Measurements from ENCODE around the gene CFAP43. TPM values are rescaled to one million over a fixed set of nuclear protein-coding genes. Genes with fewer than 3 reads are reported as not detected.

The CFAP43 gene
- 39.1 TPM for polyA plus RNA-seq (ENCODE audit: insufficient read length)
- long read RNA-seq, donor 1 = 0 reads
- long read RNA-seq, donor 2, partial matches to known transcripts = 0 of 1 reads
- long read RNA-seq, donor 2, other reads (novel, unspliced or antisense) = 0 of 1 reads
- long read RNA-seq, donor 3 = 0 reads
- long read RNA-seq, donor 4, partial matches to known transcripts = 79 of 102 reads
- long read RNA-seq, donor 4, other reads (novel, unspliced or antisense) = 23 of 102 reads
- long read RNA-seq, donor 5, partial matches to known transcripts = 0 of 1 reads
- long read RNA-seq, donor 5, other reads (novel, unspliced or antisense) = 0 of 1 reads
- long read RNA-seq, donor 6 = 0 reads
- long read RNA-seq, donor 7 = 0 reads
- long read RNA-seq, donor 8 = 0 reads

DNA sequence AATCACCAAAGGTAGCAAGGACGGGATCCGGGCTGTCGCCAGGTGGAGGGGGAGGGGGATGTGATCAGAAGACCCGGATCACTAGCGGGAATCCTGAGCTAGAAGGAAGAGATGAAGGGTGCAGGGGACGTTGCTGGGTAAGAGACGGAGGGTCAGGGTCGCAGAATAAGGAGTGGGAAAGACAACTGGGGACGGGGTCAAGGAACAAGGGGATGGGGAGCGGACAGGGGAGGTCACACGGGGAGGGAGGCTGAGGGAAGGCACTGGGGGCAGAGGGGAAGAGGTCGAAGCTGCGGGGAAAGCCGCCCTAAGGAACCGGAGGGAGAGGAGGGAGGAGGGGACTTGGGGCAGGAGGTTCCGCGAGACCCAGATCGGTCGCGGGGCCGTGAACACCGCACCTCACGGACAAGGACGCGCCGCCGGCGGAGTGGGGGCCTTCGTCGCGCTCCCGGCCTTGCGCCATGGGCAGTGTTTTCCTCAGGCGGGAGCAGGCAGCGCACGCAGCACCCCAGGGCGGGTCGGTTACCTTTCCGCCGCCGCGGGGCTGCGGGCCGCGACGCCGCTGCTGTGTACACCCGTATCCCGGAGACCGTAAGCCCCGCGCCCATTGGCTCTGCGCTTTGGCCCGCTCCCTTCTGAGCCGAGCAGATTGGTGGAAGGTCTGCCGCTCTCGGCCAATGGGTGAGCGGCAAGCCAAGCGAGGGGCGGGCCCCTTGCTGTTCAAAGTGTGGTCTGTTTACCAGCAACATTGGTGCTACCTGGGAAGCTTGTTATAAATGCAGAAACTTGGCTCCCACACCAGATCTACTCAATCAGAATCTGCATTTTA is at the start of gene CFAP43:
CFAP43 (minus strand) TSS at position 581 of the 829 bp plus-strand sequence; CDS start at position 463, 118 bp downstream.
- peak; percentile 95 for DNase-seq

GRCh38 chr10:104281694-104282093 is 49.5 kb upstream of the CFAP43 start:
- no peak for DNase-seq

- no peak for DNase-seq
Observed at GRCh38 chr10:104279550-104280259, 47.5 kb upstream of the CFAP43 start.

- DNase-seq = no peak
Observed at GRCh38 chr10:104277785-104278184, 45.6 kb upstream of the CFAP43 start.

GRCh38 chr10:104276192-104276591 is 44.0 kb upstream of the CFAP43 start:
- DNase-seq = no peak

GRCh38 chr10:104274762-104275721 is 42.9 kb upstream of the CFAP43 start:
- peak; percentile 51 for DNase-seq

DNA sequence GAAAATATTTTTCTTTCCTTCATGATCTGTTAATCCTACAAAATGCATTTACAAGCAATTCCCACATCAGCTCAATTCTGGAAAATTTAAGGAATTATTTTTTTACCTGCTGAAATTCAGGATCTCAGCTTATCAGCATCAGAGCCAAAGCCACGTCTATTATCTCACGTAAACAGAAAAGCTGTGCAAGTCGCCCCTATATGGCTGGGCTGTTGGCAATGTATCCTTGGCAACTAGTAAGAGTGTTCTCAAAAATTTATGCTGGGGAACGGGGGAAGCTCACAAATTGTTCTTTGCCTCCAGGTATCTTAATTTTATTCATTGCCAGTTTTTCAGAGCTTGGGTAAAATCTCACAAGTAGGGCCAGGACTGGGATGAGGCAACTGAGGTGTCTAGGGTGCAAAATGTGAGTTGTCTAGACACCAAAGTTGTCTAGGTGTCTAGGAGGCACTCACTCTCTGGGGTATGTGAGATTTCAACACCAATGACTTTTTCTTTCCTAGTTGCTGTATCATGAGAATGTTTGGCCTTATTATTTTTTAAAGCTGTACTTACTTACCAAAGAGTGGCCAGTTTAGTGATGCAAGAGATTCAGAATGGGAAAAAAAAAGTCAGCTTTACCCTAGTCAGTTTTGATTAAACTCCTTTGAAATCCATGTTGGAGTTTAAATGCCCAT is 41.9 kb upstream of the CFAP43 start:
- no peak for DNase-seq

GRCh38 chr10:104273286-104273685 is 41.1 kb upstream of the CFAP43 start:
- no peak for DNase-seq

DNA sequence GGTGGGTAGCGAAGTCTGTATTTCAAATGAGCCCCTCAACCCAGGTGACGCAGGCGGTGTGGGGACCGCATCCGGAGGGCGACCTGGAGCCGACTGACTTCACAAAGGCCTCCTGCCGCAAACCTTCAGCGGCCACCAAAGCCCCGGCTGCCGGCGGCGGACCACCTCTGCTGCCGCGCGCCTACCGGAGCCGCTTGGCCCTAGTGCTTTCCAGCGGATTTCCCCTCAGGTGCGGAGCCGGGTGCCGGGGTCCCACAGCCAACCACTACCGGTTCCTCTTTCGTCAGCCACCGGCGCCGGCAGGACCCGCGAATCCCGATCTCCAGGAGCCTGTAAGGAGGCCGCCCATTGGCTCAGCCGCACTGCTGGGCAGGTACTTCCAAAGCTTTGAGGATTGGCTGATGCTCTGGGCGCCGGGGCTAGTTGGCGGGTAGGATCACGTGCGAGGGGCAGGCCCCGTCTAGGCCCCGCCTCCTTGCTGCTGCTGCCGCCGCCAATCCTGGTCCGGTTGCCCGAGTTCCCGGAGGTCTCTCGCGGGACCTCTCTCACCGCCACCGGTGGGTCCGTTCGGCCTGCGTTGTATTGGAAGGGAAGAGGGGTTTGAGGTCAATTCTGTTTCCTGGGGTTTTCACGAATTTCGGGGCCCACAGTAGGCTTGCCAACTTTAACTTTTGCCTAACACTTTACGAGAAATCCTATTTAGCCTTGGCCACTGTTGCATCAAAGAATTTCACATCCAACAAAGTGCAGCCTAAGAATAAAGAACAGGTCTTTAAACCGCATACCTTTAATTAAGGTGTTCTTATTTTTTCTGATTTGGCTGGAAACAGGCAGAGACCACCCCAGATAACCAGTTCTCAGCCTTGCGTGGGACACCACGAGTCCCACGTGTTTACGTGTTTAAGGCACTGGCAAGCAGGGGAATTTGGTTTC is 36.8 kb upstream of the CFAP43 start, which contains the start of gene GSTO2:
GSTO2 (plus strand) TSS at position 472 of the 933 bp plus-strand sequence. CDS start 5,732 bp downstream, outside the sequence.
- peak; percentile 97 for DNase-seq

DNA sequence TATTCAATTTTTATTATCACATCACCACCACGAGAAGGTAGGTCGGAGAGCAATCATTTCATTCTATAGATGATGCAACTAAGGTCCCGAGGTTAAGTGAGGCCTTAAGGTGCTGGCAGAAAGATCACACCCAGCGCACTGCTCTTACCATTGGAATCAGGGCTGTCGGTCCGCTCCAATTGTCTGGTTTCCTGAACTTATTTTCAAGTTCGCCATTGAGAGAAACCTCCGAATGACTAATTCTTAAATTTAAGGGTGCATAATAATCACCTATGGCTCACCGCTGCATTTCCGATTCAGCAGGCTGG is 36.2 kb upstream of the CFAP43 start:
- no peak for DNase-seq

DNA sequence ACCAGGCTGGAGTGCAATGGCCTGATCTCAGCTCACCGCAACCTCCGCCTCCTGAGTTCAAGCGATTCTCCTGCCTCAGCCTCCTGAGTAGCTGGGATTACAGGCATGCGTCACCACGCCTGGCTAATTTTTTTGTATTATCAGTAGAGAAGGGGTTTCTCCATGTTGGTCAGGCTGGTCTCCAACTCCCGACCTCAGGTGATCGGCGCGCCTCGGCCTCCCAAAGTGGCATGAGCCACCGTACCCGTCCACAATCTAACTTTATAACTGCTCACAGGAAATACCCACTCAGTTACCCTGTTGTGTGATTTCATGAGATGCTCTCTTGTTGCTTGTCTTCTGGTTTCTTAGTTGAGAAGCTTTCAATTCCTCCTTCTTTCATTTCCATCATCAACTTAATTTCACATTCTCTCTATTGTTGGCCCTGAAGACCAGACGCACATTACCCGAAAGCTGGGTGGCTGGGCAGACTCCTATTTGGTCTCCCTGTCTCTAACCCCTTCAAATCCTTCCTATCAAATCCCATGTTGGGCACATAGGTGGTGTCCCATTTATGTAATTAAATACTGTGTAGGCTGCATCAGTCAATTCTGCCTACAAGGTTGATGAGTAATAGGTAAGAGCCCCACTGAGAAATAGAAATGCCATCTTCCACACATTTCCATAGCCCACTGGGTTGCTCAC is 35.7 kb upstream of the CFAP43 start:
- DNase-seq = no peak

DNA sequence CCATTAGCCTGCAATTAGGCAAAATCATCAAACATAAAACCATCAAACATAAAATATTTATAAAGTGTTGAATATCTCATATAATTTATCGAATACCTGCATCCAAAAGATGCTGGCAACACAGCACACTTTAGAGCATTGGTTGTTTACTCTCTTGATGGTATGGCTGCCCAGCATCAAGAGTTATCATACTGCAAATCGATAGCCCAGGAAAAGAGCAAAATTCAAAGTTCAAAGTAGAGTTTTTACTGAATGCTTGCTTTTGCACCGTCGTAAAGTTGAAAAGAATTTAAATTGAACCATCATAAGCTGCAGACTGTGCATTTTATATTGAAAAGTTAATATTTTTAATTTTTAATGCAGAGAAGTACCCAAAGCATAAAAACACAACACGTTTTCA is 32.6 kb upstream of the CFAP43 start:
- DNase-seq = no peak

GRCh38 chr10:104262055-104262454 is 29.9 kb upstream of the CFAP43 start:
- DNase-seq = no peak

- DNase-seq = no peak
Observed at GRCh38 chr10:104260775-104261115, 28.6 kb upstream of the CFAP43 start.

DNA sequence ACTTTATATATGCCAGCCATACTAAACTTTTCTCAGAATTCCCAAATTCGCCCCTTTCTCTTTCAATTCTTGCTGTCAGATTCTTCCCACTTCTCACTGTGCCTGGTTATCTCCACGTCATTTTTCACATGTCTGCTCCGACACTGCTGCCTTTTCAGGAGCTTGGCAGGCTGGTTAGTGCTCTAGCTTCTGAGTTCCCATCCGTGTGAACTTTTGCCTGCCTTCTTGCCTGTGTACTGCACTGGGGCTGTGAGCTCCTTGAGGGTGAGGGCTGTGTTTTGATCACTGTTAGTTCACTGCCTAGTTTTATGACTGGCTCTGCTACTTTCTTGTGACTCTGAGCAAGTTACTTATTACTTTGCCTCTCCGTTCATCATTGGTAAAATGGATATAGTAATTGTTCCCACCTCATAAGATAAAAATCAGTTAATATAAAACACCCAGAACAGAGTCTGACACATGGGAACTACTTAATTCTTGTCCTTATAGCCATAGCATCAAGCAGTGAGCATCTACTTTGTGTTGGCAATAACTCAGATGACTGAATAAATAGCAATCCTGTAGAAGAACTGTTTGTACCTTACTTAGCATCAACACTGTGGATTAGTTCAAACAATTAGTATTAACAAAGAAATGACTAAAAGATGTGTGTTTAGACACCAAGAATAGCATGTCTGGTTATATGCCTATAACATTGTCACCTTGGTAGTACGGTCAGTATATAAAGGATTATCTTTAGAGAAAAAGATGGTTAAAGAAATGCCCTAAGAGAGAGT is 28.0 kb upstream of the CFAP43 start:
- no peak for DNase-seq

- DNase-seq = no peak
Observed at GRCh38 chr10:104259456-104259855, 27.3 kb upstream of the CFAP43 start.

DNA sequence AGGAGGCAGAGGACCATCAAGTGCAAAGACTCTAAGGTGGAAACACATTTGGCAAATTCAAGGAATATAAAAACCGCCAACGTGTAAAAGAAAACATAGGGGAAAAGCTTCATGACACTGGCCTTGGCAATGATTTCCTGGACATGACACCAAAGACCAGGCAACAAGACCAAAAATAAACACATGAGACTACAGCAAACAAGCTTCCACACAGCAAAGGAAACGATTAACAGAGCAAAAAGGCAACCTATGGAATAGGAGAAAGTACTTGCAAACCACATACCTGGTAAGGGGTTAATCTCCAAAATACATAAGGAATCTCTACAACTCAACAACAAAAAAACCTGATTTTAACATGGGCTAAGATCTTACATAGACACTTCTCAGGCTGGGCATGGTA is 26.0 kb upstream of the CFAP43 start:
- no peak for DNase-seq

GRCh38 chr10:104257235-104257634 is 25.1 kb upstream of the CFAP43 start:
- DNase-seq = no peak
